Femur (tissue), 1 donor: ENCODE results near the gene MAGEA9B.
A peak's percentile ranks its signal among the peaks of the same experiment; 100 is the strongest.
"Not testable (repeated sequence)": the region's sequence is repeated elsewhere in the genome, so short reads cannot be mapped to it uniquely, and the experiment has no call there.

ENCODE experiments used
- DNase-seq: peaks from one replicate; pipeline ENCODE4 v3.0.0-alpha.2; 2017

Gene MAGEA9B

GRCh38 chrX:149587359-149587758 lies at the start of gene MAGEA9B:
Gene MAGEA9B, minus strand, starts transcription at chrX:149587459. Its CDS starts 4,280 bp downstream, at chrX:149583179.
- DNase-seq, result not testable (repeated sequence)

DNA sequence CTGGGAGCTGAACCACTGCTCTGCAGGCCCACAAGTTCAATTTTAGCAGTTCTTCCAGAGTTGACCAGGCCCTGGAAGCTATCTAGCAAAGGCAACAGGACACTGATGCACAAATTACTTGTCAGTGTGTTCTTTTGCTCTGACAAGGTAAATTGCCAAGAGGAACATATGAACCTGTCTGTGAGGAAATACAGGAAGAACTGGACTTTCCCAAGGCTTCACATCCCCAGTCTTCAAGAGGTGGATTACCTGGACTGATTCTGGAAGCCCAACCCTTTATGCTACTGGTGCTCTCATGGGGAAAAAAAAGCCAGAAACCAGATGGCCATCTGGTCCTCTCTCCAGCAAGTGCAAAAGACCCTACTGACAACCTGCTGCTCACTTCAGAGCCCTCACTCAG lies 46.3 kb upstream of the MAGEA9B start:
- no peak for DNase-seq

DNA sequence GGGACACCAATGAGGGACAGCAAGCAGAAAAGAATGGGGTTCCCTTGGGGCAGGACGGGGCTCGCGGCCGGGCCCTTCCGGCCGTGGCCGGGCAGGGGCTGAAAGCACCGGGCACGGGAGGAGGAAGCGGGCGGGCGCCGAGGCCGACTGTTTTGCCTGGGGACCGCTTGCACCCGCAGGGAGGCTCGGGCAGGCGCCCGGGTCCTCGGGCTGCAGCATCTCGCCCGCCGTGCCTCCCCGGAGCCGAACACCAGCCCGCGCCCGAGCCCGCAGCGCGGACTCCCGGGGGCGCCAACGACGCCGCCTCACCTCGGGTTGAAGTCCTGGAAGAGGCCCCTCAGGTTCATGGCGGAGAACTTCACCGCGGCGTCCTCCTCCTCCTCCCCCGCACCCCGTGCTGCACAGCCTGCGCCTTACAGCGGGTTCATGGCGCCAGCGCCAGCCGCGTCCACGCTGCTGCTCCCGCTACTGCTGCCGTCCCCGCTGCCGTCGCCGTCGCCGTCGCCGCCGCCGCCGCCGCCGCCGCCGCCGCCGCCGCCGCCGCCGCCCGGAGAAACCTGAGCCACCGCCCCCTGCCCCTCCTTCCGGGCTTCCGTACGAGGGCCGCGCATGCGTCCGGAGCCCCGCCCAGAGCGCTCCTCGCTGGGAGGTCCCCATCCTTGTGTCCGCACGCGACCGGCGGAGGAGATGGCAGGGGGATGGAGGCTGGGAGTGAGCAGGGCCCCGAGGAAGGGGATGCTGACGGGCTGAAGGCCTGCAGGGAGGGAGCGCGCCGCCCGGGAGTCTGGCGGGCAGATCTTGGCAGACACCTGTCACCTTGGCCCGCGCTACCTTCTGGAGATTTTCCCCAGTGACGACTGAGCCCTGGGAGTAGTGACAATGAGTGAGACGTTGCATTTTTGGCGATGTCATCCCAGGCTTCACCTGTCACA lies 44.2 kb upstream of the MAGEA9B start, which contains the start of gene TMEM185A:
Gene TMEM185A (minus strand): TSS at position 559 of the 932 bp plus-strand sequence. CDS start 212 bp downstream, at position 347.
- DNase-seq, result peak; percentile 73

DNA sequence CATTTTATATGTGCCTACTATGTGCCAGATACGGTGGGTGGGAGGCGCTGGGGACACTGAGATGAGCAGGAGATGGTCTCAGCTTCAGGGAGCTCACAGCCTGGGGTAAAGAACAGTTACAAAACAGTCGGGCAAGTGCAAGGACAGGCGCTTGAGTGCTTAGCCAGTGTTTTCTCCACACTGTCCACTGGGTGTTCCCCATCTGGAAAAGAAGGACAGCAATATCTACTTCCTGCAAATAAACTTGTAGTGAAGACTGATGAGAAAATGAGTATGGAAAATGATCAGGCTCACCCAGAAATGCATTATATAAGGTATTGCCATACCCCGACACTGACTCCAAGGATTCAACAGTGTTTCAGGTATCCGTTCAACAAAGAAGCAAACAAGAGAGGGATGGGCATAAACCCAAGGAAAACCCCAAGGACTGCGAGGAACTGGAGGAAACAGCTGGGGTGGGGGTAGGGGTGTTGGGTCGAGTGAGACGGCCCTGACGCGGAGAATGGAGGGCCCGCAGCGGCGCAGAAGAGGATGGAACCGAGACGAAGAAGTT lies 43.5 kb upstream of the MAGEA9B start:
- DNase-seq, result peak; percentile 32

DNA sequence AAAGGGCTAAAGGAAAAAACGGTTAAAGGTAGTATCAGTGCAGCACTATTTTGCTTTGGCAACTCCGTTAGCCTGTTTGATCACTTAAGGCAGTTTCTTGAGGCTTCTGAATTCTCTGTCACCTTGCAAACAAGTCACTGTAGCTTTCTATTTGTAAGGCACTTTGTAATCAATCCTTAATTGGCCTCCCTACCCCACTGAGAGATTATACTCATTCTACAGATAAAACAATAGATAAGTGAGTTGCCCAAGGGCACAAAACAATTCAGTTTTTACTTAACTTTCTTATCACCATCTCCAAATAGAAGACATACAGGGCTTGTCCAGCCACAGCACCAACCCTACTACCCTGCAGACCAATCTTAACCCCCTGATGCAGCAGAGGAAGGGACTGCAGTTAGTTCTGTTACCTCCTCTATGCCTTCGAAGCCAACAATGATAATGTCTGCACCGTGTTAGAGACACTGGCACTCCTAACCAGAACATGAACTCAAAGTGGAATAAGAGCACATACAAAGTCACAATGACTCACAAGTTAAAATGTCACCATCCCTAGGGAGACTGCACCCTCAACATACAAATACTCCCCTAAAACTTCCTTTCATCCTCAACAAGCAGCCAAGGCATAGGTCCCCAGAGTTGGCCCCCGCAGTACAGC lies 42.6 kb upstream of the MAGEA9B start:
- DNase-seq, result no peak

GRCh38 chrX:149628768-149629167 lies 41.5 kb upstream of the MAGEA9B start:
- no peak for DNase-seq

GRCh38 chrX:149628280-149628679 lies 41.0 kb upstream of the MAGEA9B start:
- no peak for DNase-seq

- not testable (repeated sequence) for DNase-seq
Measured at GRCh38 chrX:149626829-149627228, 39.6 kb upstream of the MAGEA9B start.

DNA sequence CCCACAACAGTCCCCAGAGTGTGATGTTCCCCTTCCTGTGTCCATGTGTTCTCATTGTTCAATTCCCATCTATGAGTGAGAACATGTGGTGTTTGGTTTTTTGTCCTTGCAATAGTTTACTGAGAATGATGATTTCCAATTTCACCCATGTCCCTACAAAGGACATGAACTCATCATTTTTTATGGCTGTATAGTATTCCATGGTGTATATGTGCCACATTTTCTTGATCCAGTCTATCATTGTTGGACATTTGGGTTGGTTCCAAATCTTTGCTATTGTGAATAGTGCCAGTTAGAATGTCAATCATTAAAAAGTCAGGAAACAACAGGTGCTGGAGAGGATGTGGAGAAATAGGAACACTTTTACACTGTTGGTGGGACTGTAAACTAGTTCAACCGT lies 32.4 kb upstream of the MAGEA9B start:
- DNase-seq, result not testable (repeated sequence)

- no peak for DNase-seq
Measured at GRCh38 chrX:149618871-149619270, 31.6 kb upstream of the MAGEA9B start.

GRCh38 chrX:149611623-149612175 lies 24.4 kb upstream of the MAGEA9B start:
- no peak for DNase-seq

GRCh38 chrX:149610511-149610910 lies 23.3 kb upstream of the MAGEA9B start:
- no peak for DNase-seq

DNA sequence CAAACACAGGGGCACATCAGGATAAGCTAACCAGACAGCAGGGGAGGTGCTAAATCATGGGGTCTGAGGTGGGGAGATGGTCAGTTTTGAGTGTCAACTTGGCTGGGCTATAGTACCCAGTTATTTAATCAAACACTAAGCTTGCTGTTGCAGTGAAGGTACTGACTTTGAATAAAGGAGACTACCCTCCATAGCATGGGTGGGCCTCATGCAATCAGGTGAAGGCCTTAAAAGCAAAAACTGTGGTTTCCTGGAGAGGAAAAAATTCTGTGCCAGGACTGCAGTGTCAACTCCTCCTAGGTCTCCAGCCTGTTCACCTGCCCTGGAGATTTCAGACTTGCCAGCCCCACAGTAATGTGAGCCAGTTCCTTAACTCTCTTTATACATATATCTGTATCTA lies 20.4 kb upstream of the MAGEA9B start:
- DNase-seq, result no peak

DNA sequence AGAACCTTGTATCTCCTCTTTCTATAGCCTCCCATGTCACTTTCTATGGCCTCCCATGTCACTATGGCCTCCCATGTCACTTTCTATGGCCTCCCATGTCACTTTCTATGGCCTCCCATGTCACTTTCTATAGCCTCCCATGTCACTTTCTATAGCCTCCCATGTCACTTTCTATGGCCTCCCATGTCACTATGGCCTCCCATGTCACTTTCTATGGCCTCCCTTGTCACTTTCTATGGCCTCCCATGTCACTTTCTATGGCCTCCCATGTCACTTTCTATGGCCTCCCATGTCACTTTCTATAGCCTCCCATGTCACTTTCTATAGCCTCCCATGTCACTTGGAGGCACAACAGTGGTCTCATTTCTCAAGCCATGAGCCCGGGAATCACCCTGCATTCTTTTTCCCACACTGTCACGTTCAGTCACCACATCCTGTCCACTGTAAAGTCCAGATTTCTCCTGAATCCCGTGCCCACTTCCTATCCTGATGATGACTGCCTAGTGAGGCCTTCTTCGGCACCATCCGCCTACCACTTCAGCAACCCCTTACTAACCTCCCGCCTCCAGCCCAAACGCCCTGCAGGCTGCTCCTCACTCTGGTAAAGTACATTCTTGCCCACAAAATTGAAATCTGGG lies 18.1 kb upstream of the MAGEA9B start:
- not testable (repeated sequence) for DNase-seq

- not testable (repeated sequence) for DNase-seq
Measured at GRCh38 chrX:149598603-149599002, 11.3 kb upstream of the MAGEA9B start.

GRCh38 chrX:149595943-149596342 lies 8.7 kb upstream of the MAGEA9B start:
- not testable (repeated sequence) for DNase-seq

- DNase-seq, result not testable (repeated sequence)
Measured at GRCh38 chrX:149595214-149595613, 8.0 kb upstream of the MAGEA9B start, which contains the start of gene HSFX2. Gene HSFX2, minus strand, starts transcription at chrX:149595314. Its CDS starts 614 bp downstream, at chrX:149594700.

- not testable (repeated sequence) for DNase-seq
Measured at GRCh38 chrX:149590993-149591392, 3.7 kb upstream of the MAGEA9B start.

GRCh38 chrX:149585631-149586030 lies 1.6 kb downstream of the MAGEA9B start:
- DNase-seq, result not testable (repeated sequence)

- DNase-seq, result not testable (repeated sequence)
Measured at GRCh38 chrX:149573456-149573855, 13.8 kb downstream of the MAGEA9B start.

- DNase-seq, result no peak
Measured at GRCh38 chrX:149572743-149573142, 14.5 kb downstream of the MAGEA9B start.

DNA sequence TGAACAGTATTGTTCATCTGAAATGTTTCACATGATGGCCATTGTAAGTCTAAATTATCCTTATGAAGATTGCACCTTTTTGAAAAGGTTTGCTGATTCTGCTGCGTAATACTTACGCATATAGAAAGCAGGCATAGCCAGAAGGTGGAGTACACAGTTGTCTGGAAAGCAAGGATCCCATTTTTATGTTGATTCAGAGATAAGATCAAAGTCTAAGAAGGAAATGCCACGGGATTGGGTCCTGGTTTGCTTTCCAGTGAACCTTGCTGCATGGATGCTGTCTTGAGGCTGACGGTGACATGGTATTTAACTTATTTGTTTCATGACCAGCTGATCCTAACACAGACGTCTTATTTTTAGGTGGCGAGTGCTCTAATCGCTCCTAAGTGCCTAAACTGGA lies 15.5 kb downstream of the MAGEA9B start:
- no peak for DNase-seq
